H1 (cell line): ENCODE data around the gene ENTPD8. TPM values are rescaled to one million over a fixed set of nuclear protein-coding genes. Genes with fewer than 3 reads are reported as not detected.

Source experiments
- CTCF ChIA-PET: fragments of 300-600 bp; sonication (Branson Sonifier 250); formaldehyde crosslinking; loops from one replicate; lab custom pipeline; 2021; ENCODE audit not compliant: partially characterized antibody; lab: Charles Lee
- POLR2A ChIA-PET: fragments of 300-600 bp; sonication (Branson Sonifier 250); formaldehyde crosslinking; loops from one replicate; lab custom pipeline; 2021; ENCODE audit warnings: inconsistent platforms; ENCODE audit not compliant: partially characterized antibody; lab: Charles Lee
- DNase-seq, 2 experiments: peaks; one replicate each; pipeline versions ENCODE4 v3.0.0 to v3.0.0-alpha.2; 2010 to 2022; ENCODE audit warnings: low spot score in 2 of 2, low read depth in 1 of 2, mixed read lengths in 1 of 2
- FAIRE-seq: peaks from 2 replicates; lab custom pipeline; 2011; peaks lifted over from hg19 to GRCh38; lab: Jason Lieb, UNC
- H2AFZ ChIP-seq: 2 replicates; pipeline ENCODE4 v1.8.1; 2012; ENCODE audit warnings: low read length, inconsistent platforms
- H2AK5ac ChIP-seq: 2 replicates; pipeline ENCODE4 v1.6.1; 2013; ENCODE audit warnings: low read depth, low read length
- H2BK120ac ChIP-seq: replicated peaks from 2 replicates; pipeline ENCODE3; 2013; ENCODE audit warnings: low read depth, low read length, inconsistent platforms
- H2BK12ac ChIP-seq: 2 replicates; pipeline ENCODE4 v1.6.1; 2013; ENCODE audit warnings: low read depth, low read length
- H2BK15ac ChIP-seq: 2 replicates; pipeline ENCODE4 v1.6.1; 2013; ENCODE audit warnings: low read length
- H2BK20ac ChIP-seq: 2 replicates; pipeline ENCODE4 v1.6.1; 2013; ENCODE audit warnings: low read length
- H2BK5ac ChIP-seq: 2 replicates; pipeline ENCODE4 v1.6.1; 2013; ENCODE audit warnings: low read depth, low read length
- H3K14ac ChIP-seq: 2 replicates; pipeline ENCODE4 v1.6.1; 2013; ENCODE audit warnings: inconsistent platforms; ENCODE audit not compliant: insufficient read length
- H3K18ac ChIP-seq: 2 replicates; pipeline ENCODE4 v1.6.1; 2013; ENCODE audit warnings: low read length; ENCODE audit errors: extremely low read depth
- H3K23ac ChIP-seq: 2 replicates; pipeline ENCODE4 v1.6.1; 2013; ENCODE audit warnings: inconsistent platforms; ENCODE audit not compliant: insufficient read length
- H3K23me2 ChIP-seq: 2 replicates; pipeline ENCODE4 v1.6.1; 2013; ENCODE audit warnings: low read depth, low read length
- H3K27ac ChIP-seq: 2 replicates; pipeline ENCODE4 v1.6.1; 2011; ENCODE audit warnings: low read depth, low read length, inconsistent platforms
- H3K27me3 ChIP-seq, 4 experiments: replicated peaks in 1 of 4; 1 replicate in 1 of 4; 2 replicates in 3 of 4; pipeline versions ENCODE4 v1.6.1 to v1.8.1; 2011 to 2013; ENCODE audit warnings: low read length in 3 of 4, mild to moderate bottlenecking in 3 of 4, inconsistent platforms in 2 of 4, mixed read lengths in 2 of 4, moderate library complexity in 1 of 4; ENCODE audit not compliant: control insufficient read depth in 3 of 4, insufficient read depth in 3 of 4; ENCODE audit errors: extremely low read depth in 1 of 4
- H3K36me3 ChIP-seq, 4 experiments: 2 replicates each; pipeline versions ENCODE4 v1.6.1 to v1.8.1; 2011 to 2013; ENCODE audit warnings: mild to moderate bottlenecking in 4 of 4, low read length in 3 of 4, moderate library complexity in 2 of 4, control low read depth in 1 of 4, inconsistent platforms in 1 of 4; ENCODE audit not compliant: insufficient read depth in 4 of 4, control insufficient read depth in 2 of 4
- H3K4ac ChIP-seq: replicated peaks from 2 replicates; pipeline ENCODE3; 2013; ENCODE audit warnings: low read length, low read depth, mixed read lengths, inconsistent platforms; ENCODE audit not compliant: insufficient read length
- H3K4me1 ChIP-seq, 4 experiments: replicated peaks in 1 of 4; 1 replicate in 1 of 4; 2 replicates in 3 of 4; pipeline versions ENCODE4 v1.6.1 to v1.8.1; 2011 to 2013; ENCODE audit warnings: low read length in 3 of 4, inconsistent platforms in 2 of 4, mixed read lengths in 1 of 4; ENCODE audit not compliant: insufficient read depth in 4 of 4, control insufficient read depth in 3 of 4
- H3K4me2 ChIP-seq, 2 experiments: 2 replicates each; pipeline versions ENCODE4 v1.6.1 to v1.8.1; 2011 to 2013; ENCODE audit warnings: low read depth in 2 of 2, low read length in 2 of 2, control low read depth in 1 of 2, inconsistent platforms in 1 of 2, mild to moderate bottlenecking in 1 of 2; ENCODE audit not compliant: insufficient read depth in 1 of 2
- H3K4me3 ChIP-seq, 4 experiments: fragments of 200-600, 300-600 bp in 1 of 4; sonication (generic), shearing (Covaris generic), sonication (Bioruptor Twin) in 1 of 4; 2 replicates each; pipeline versions ENCODE4 v1.5.1 to v1.8.1; 2011 to 2016; ENCODE audit warnings: low read length in 4 of 4, low read depth in 3 of 4, control low read depth in 2 of 4, inconsistent platforms in 2 of 4, mild to moderate bottlenecking in 2 of 4, mixed read lengths in 1 of 4, moderate library complexity in 1 of 4; ENCODE audit not compliant: insufficient read depth in 2 of 4; ENCODE audit errors: extremely low read depth in 1 of 4
- H3K56ac ChIP-seq: replicated peaks from 2 replicates; pipeline ENCODE3; 2013; ENCODE audit warnings: low read depth, mild to moderate bottlenecking, mixed read lengths, low read length, inconsistent platforms; ENCODE audit not compliant: insufficient read length
- H3K79me1 ChIP-seq: 2 replicates; pipeline ENCODE4 v1.6.1; 2013; ENCODE audit warnings: low read depth, low read length, control low read depth
- H3K79me2 ChIP-seq, 2 experiments: 2 replicates each; pipeline versions ENCODE4 v1.6.1 to v1.8.1; 2012 to 2013; ENCODE audit warnings: low read length in 2 of 2, mild to moderate bottlenecking in 2 of 2, inconsistent platforms in 1 of 2; ENCODE audit not compliant: insufficient read depth in 2 of 2, control insufficient read depth in 1 of 2
- H3K9ac ChIP-seq, 4 experiments: replicated peaks in 1 of 4; 1 replicate in 1 of 4; 2 replicates in 3 of 4; pipeline versions ENCODE4 v1.6.1 to v1.8.1; 2011 to 2013; ENCODE audit warnings: low read depth in 3 of 4, low read length in 3 of 4, control low read depth in 2 of 4, mild to moderate bottlenecking in 2 of 4, moderate library complexity in 2 of 4, inconsistent platforms in 1 of 4; ENCODE audit errors: extremely low read depth in 1 of 4
- H3K9me3 ChIP-seq, 2 experiments: 2 replicates each; pipeline versions ENCODE4 v1.6.1 to v1.8.1; 2012 to 2013; ENCODE audit warnings: mild to moderate bottlenecking in 2 of 2, moderate library complexity in 2 of 2, control low read depth in 1 of 2, inconsistent platforms in 1 of 2, low read depth in 1 of 2, low read length in 1 of 2, mixed read lengths in 1 of 2; ENCODE audit not compliant: insufficient read depth in 2 of 2
- H4K20me1 ChIP-seq, 2 experiments: replicated peaks in 1 of 2; 2 replicates each; pipeline versions ENCODE3 to v1.8.1; 2011 to 2013; ENCODE audit warnings: inconsistent platforms in 2 of 2, low read length in 2 of 2, mild to moderate bottlenecking in 1 of 2; ENCODE audit not compliant: insufficient read depth in 2 of 2, control insufficient read depth in 1 of 2
- H4K5ac ChIP-seq: 2 replicates; pipeline ENCODE4 v1.6.1; 2013; ENCODE audit warnings: low read length, low read depth, mixed read lengths, inconsistent platforms; ENCODE audit not compliant: insufficient read length
- H4K8ac ChIP-seq: 2 replicates; pipeline ENCODE4 v1.8.0; 2013; ENCODE audit warnings: mild to moderate bottlenecking, moderate library complexity, low read length, inconsistent platforms; ENCODE audit not compliant: insufficient read depth; ENCODE audit errors: extremely low read depth
- H4K91ac ChIP-seq: replicated peaks from 2 replicates; pipeline ENCODE3; 2013; ENCODE audit warnings: low read length, mixed read lengths, inconsistent platforms; ENCODE audit not compliant: insufficient read length
- ATF3 ChIP-seq: IDR thresholded peaks from 2 replicates; pipeline ENCODE4 v1.6.1; 2011; ENCODE audit warnings: low read depth, mild to moderate bottlenecking, low read length; ENCODE audit not compliant: insufficient read depth
- BACH1 ChIP-seq: IDR thresholded peaks from 2 replicates; pipeline ENCODE4 v1.6.1; 2012; ENCODE audit warnings: low read length, improper control_type of control experiment
- CBX8 ChIP-seq: fragments of 300-800, 300-1000 bp; sonication (generic); IDR thresholded peaks from 2 replicates; pipeline ENCODE4 v1.7.1; 2016; ENCODE audit warnings: low read depth, low read length, borderline replicate concordance
- CREB1 ChIP-seq: IDR thresholded peaks from 2 replicates; pipeline ENCODE4 v1.6.1; 2012; ENCODE audit warnings: inconsistent platforms
- GTF2F1 ChIP-seq: IDR thresholded peaks from 2 replicates; pipeline ENCODE4 v1.6.1; 2012; ENCODE audit warnings: low read depth, low read length, improper control_type of control experiment, borderline replicate concordance
- POU5F1 ChIP-seq: IDR thresholded peaks from 2 replicates; pipeline ENCODE4 v1.6.1; 2011; ENCODE audit warnings: low read depth, mild to moderate bottlenecking, low read length, moderate library complexity
- USF2 ChIP-seq: IDR thresholded peaks from 2 replicates; pipeline ENCODE4 v1.6.1; 2011; ENCODE audit warnings: low read length, improper control_type of control experiment
- WGBS, 2 experiments: shearing (Covaris generic) in 1 of 2; methylation state at CpG; one replicate each; pipeline versions ENCODE4 v1.1.6 to v1.1.7; 2013 to 2015; ENCODE audit warnings: low lambda C conversion rate in 2 of 2, mixed read lengths in 2 of 2, inconsistent platforms in 1 of 2, low coverage in 1 of 2, missing lambda C conversion rate in 1 of 2; ENCODE audit not compliant: insufficient replicate concordance in 2 of 2, insufficient coverage in 1 of 2, insufficient read length in 1 of 2; ENCODE audit errors: extremely low coverage in 1 of 2, missing lambda C conversion rate in 1 of 2; 5-methylcytosine and 5-hydroxymethylcytosine counted together
- polyA plus RNA-seq, 7 experiments: library from polyadenylated mRNA; depleted of rRNA in 3 of 7; stranded (reverse) in 5 of 7; unstranded in 2 of 7; fragments of >200 nt in 5 of 7; fragments of 200-250 nt in 2 of 7; gene quantifications; 1 replicate in 5 of 7; 2 replicates in 1 of 7; 4 replicates in 1 of 7; pipeline versions ENCODE4 v1.2.1 to v1.2.3, GENCODE V29; 2011 to 2013; ENCODE audit warnings: missing spikeins in 2 of 7, mixed read lengths in 2 of 7
- total RNA-seq: library from RNA; stranded (reverse); fragmentation: NEBNext Ultra II Directional; extraction: Animal tissue kit (Norgen Biotek cat#: 25700); gene quantifications from 2 replicates; pipeline ENCODE4 v1.2.1, GENCODE V29; 2021
- TF ChIP-seq, protein P1 (sequence below): IDR thresholded peaks from 2 replicates; pipeline ENCODE4 v1.6.1; 2012; ENCODE audit warnings: low read length, inconsistent platforms

The ENTPD8 gene
- total and polyA plus RNA-seq, 2 of the 8 experiments (the other 6 are each of a cell fraction or from before 2014, with no cell fraction given) = 0.48 to 0.51 TPM

DNA sequence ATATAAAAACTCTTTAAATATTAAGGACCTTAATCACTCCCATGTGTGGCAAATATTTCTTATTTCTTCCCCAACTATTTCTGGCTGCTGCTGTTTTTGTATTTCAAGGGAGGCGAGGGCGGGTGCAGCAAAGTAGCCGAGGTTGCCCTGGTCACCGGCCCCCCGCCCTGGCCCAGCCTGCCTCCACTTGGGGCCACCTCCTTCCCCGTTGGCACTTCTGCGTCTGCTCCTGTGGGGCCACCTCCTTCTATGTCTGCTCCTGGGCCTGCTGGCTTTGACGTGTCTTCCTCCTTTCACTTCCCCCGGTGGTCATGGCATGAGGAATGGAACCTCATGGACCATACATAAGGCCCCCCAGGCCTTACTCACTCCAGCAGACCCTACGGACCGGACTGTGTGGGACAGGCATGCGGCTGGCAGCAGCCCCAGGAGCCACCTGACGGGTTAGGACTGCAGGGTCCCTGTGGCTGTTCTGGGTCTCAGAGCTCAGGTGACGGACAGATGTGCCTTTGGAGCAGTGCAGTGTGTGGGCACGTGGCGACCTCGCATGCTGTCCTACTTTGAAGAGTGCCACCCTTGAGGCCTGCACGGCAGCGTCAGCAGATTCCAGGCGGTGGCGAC, 5.8 kb upstream of the ENTPD8 start:
- H2BK120ac ChIP-seq = no peak overlapping the region
- H2BK20ac ChIP-seq = no peak overlapping the region
- 97% methylated on average over 21 of the region's 21 CpGs; no CpG with 5 or more reads in 1 of the 2 experiments for WGBS, 2 experiments
- H2BK15ac ChIP-seq = no peak overlapping the region
- DNase-seq = no peak
- no peak overlapping the region for H2AK5ac ChIP-seq
- H3K9ac ChIP-seq = no peak overlapping the region
- no peaks in the 10 kb centered on the region for H3K9me3 ChIP-seq
- H3K14ac ChIP-seq = no peak overlapping the region
- H2BK12ac ChIP-seq = no peak overlapping the region
- no peak overlapping the region for H3K4me2 ChIP-seq
- no peak overlapping the region for H2AFZ ChIP-seq
- no peak overlapping the region for H3K56ac ChIP-seq
- H3K27ac ChIP-seq = no peak overlapping the region
- no peak overlapping the region for H4K91ac ChIP-seq
- H3K27me3 ChIP-seq = no peaks in the 10 kb centered on the region
- no peak overlapping the region for H3K4me3 ChIP-seq
- H4K5ac ChIP-seq = no peak overlapping the region
- H3K79me1 ChIP-seq = no peaks in the 10 kb centered on the region
- no peaks in the 10 kb centered on the region for H3K79me2 ChIP-seq
- peaks cover 0 to 2% (median under 1%) of the 10 kb centered on the region in 4 experiments; a peak in 3 of 7 replicates for H3K4me1 ChIP-seq
- POLR2A ChIA-PET = interaction anchor here (0.5 to 1.3 kb wide), 2 partner anchors 24 to 185 kb away, joined by 3 to 4 read pairs; partner anchors contain the start of genes EXD3 and NOXA1
- TF ChIP-seq POU5F1 (no peak), USF2 (no peak), CREB1 (no peak), CBX8 (no peak), ATF3 (no peak), GTF2F1 (no peak), BACH1 (no peak)
- TF ChIP-seq, protein P1, sequence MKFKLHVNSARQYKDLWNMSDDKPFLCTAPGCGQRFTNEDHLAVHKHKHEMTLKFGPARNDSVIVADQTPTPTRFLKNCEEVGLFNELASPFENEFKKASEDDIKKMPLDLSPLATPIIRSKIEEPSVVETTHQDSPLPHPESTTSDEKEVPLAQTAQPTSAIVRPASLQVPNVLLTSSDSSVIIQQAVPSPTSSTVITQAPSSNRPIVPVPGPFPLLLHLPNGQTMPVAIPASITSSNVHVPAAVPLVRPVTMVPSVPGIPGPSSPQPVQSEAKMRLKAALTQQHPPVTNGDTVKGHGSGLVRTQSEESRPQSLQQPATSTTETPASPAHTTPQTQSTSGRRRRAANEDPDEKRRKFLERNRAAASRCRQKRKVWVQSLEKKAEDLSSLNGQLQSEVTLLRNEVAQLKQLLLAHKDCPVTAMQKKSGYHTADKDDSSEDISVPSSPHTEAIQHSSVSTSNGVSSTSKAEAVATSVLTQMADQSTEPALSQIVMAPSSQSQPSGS = no peak
- H4K20me1 ChIP-seq = peaks cover 0 to 3% of the 10 kb centered on the region in 2 experiments
- no peak for FAIRE-seq
- no peak overlapping the region for H3K23ac ChIP-seq
- CTCF ChIA-PET = interaction anchor here (0.6 to 4.1 kb wide), 4 partner anchors 12 to 418 kb away, joined by 3 to 19 read pairs (median 3); partner anchors contain the start of gene NSMF
- peaks cover 0 to 9% (median 3%) of the 10 kb centered on the region in 4 experiments; a peak in 3 of 8 replicates for H3K36me3 ChIP-seq
- no peak overlapping the region for H2BK5ac ChIP-seq
- H3K23me2 ChIP-seq = no peaks in the 10 kb centered on the region; the same call in 1 of the 2 replicates
- no peak overlapping the region for H3K18ac ChIP-seq
- no peak overlapping the region for H3K4ac ChIP-seq
- peak overlapping the region; percentile 79; the same call in 1 of the 2 replicates for H4K8ac ChIP-seq
